Stimulated activated CD4-positive, alpha-beta T cell treated with anti-CD3 and anti-CD28 coated beads, Interleukin-1b, Interleukin-23, amount 100 ng/mL, for 48 hours (primary cell): Measurements from ENCODE around the gene IRS2.

Experiments
- DNase-seq: peaks from one replicate; pipeline ENCODE4 v3.0.0-alpha.2; 2020

The IRS2 gene

GRCh38 chr13:109728791-109729731 lies 57.3 kb downstream of the IRS2 start:
- no peak for DNase-seq

GRCh38 chr13:109728061-109728460 lies 58.3 kb downstream of the IRS2 start:
- DNase-seq = no peak

GRCh38 chr13:109727251-109727650 lies 59.1 kb downstream of the IRS2 start:
- DNase-seq = no peak

- no peak for DNase-seq
Measured at GRCh38 chr13:109725995-109726637, 60.3 kb downstream of the IRS2 start.

GRCh38 chr13:109725297-109725696 lies 61.1 kb downstream of the IRS2 start:
- no peak for DNase-seq

GRCh38 chr13:109724603-109725002 lies 61.8 kb downstream of the IRS2 start:
- DNase-seq = no peak

- DNase-seq = no peak
Measured at GRCh38 chr13:109723046-109723445, 63.3 kb downstream of the IRS2 start.

GRCh38 chr13:109722068-109722467 lies 64.3 kb downstream of the IRS2 start:
- no peak for DNase-seq

- no peak for DNase-seq
Measured at GRCh38 chr13:109720758-109721184, 65.6 kb downstream of the IRS2 start.

GRCh38 chr13:109719962-109720646 lies 66.3 kb downstream of the IRS2 start:
- DNase-seq = no peak

GRCh38 chr13:109718726-109719125 lies 67.7 kb downstream of the IRS2 start:
- no peak for DNase-seq

GRCh38 chr13:109717686-109718085 lies 68.7 kb downstream of the IRS2 start:
- no peak for DNase-seq

GRCh38 chr13:109715902-109716301 lies 70.5 kb downstream of the IRS2 start:
- DNase-seq = no peak

GRCh38 chr13:109713681-109714080 lies 72.7 kb downstream of the IRS2 start:
- no peak for DNase-seq

- DNase-seq = no peak
Measured at GRCh38 chr13:109712124-109712722, 74.2 kb downstream of the IRS2 start.

GRCh38 chr13:109707742-109708617 lies 78.4 kb downstream of the IRS2 start:
- no peak for DNase-seq

- no peak for DNase-seq
Measured at GRCh38 chr13:109707044-109707741, 79.2 kb downstream of the IRS2 start.

GRCh38 chr13:109706015-109706715 lies 80.2 kb downstream of the IRS2 start:
- DNase-seq = no peak

GRCh38 chr13:109704771-109705635 lies 81.4 kb downstream of the IRS2 start:
- no peak for DNase-seq

- DNase-seq = no peak
Measured at GRCh38 chr13:109703250-109703649, 83.1 kb downstream of the IRS2 start.
